Femur (tissue), 1 donor: ENCODE data around the gene MEF2A.

ENCODE experiments used
- DNase-seq: peaks from one replicate; pipeline ENCODE4 v3.0.0-alpha.2; 2017

MEF2A gene

DNA sequence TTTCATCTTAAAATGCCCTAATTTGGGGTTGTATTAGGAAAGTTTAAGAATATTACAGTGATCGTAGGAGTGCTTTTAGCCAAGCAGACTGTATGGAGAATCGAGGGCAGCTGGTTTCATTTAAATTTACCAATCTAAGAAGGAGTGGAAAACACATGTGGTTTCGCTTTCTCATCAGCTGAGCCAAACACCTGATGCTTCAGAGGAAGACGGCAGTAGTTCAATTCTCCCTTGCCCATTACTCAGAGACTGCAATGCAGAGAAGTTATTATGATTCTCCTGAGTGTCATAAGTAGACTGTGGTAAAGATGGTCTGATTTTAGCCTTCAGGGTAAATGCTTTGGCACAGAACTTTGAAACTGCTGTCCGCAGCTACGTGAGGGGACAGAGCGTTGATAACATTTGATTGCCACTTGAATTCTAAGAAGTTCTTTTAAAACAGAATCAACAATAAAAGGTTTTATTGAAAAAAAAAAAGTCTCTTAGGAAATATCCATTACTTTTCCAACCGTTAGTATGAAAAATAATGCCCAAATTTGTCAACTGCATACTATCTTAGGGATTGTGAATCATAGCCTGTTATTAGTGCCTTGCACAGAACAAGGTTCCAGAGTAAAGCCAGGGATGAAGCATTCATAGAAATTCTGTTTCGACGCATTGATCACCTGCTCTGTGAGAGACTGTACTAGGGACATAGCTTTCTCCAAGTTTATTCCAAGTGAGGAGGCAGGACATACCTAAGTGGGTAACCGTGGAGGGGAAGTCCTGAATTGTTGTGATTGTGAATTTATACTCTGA, 141.9 kb downstream of the MEF2A start:
- DNase-seq = peak; percentile 68

DNA sequence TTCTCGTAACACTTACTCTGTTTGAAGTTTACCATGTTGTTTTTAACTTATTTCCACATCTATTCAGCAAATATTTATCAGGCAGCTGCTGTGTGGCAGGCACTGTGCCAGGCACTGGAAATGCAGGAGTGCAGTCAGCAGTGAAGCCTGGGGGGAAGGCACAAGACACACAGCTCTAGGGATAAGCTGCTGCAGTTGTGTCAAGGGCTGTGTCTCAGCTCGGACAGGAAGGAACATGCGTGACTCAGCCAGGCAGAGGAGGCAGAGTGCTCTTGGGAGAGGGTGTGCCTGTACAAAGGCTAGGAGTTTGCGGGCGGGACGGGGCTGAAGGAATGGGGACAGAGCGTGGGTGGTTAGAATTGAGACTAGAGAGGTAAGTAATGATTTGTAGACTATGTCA, 142.8 kb downstream of the MEF2A start:
- DNase-seq = peak; percentile 67

GRCh38 chr15:99709243-99709986, 143.6 kb downstream of the MEF2A start:
- DNase-seq = no peak

DNA sequence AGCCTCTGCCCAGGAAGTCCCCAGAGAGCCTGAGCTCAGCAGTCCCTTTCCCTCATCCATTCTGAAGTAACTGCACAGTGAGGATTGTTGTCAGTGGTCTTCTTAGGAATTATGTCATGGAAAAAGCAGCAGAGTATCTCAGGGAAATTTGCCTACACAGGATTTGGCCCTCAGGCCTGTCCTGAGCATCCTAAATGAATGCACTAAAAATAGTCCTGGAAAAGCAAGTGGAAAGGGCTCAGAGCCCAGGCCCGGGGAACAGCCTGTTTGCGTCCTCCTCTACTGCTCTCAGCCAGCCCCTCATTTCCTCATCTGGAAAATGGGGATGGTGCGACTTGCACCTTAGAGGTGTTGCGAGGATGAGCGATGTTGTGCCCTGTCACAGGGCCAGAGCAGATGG, 145.8 kb downstream of the MEF2A start:
- DNase-seq = peak; percentile 64

GRCh38 chr15:99712415-99712814, 146.6 kb downstream of the MEF2A start:
- DNase-seq = no peak

DNA sequence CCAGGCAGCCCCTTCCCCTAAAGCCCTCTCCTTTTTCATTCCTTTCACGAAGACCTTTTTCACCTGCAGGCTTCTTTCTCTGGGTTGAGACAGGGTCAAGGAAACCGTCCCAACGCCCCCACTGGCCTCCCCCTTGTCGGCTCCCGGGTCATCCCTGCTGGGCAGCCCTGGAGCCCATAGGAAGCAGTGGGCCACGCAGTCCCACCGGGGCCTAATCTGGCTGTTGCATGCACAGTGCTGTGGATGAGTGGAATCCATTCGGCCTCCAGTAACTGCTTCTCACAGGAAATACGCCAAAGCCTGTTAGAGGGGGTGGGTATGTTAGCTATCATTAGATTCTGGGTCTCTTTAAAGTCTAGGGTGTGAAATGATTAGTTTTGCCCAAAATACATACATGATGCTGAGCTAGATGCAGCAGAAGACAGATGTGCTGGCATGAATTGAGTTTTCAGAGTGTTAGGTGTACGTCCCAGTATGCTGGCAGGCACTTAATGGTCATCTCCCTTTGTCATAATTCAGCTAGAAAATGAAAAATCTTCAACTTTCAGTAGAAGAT, 150.8 kb downstream of the MEF2A start:
- no peak for DNase-seq

GRCh38 chr15:99717161-99718009, 151.6 kb downstream of the MEF2A start:
- DNase-seq = peak; percentile 83

DNA sequence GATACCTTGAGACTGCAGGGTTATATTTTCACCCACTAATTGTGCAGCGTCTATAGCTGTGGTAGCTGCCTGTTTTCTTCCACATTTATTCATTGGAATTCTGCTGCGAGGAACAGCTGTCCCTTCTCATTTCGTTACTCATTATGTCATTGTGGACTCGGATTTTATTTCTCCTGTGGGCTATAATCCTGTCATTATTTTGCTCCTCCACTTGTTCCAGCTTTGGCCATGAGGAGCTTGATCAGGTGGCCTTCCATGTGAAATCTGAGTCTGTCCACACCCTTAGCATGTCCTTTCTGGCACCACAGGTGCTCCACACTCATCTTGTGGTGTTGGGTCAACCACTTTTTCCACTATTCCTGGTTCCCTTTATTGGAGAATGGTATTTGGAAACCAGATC, 152.6 kb downstream of the MEF2A start:
- DNase-seq = peak; percentile 45

DNA sequence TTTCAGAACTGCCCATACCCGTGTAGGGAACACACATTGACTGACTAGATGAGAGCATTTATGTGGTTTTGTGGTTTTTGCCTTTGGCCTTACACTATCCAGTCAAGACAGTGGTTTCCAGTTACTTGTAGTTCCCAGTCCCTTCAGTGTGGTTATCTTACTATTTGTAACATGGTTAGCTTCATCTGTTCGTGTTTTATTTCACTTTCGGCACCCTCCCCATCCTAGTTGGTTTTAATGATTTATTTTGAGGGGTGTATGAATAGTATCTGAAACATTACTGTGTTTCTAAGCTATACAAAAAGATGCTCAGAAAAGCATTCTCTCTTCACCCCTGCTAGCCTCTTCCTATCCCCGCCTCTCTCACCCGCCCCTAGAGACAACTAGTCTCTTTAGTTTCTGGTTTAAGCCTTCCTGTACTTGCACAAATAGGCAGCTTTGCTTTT, 153.3 kb downstream of the MEF2A start:
- no peak for DNase-seq

- DNase-seq = no peak
These were observed 154.7 kb downstream of the MEF2A start for GRCh38 chr15:99720533-99720932.

DNA sequence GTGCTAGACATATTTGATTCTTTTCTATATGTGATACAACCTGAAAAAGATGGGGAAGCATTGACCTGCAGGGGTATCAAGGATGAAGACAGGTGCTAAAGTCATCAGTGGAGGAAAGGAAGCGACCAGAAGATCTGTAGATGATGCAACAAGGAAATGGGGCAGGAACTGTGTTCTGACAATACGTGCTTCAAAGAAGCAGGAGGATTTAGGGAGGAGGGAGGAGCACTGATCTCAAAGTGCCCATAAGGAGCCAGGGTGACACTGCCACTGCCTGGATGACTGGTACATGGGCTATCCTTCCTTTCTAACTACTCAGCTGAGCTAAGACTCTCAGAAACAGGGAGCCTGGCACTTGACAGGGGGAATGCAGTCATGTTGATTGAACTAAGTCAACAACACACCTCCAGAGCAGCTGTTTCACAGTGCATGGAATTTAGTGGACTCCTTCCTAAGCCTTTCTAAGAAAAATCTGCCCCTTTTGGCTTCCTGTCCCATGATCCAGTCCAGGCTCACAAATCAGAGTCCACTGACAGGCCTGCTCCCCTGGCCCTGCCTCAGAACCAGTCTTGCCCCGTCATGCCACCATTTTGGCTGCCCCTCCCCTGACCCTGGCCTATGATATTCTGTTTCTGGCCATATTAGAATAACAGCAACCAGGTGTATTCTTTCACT, 155.5 kb downstream of the MEF2A start:
- DNase-seq = no peak

GRCh38 chr15:99721896-99722295, 156.1 kb downstream of the MEF2A start:
- no peak for DNase-seq

DNA sequence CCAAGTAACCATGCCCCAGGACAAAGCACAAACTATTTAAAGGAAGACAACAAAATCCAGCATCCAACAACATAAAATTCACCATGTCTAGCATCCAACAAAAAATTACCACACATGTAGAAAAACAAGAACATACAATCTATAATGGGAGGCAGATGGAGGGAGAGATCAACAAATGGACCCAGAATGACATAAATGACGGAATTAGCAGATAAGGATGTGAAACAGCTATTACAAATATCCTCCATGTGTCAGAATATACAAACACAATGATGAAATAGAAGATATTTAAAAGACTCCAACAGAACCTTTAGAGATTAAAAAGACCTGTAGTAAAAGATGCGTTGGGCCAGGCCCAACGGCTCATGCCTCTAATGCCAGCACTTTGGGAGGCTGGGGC, 156.6 kb downstream of the MEF2A start:
- no peak for DNase-seq

GRCh38 chr15:99726333-99726732, 160.5 kb downstream of the MEF2A start:
- DNase-seq = no peak

- no peak for DNase-seq
These were observed 161.5 kb downstream of the MEF2A start for GRCh38 chr15:99727330-99727729.

- no peak for DNase-seq
These were observed 161.9 kb downstream of the MEF2A start for GRCh38 chr15:99727733-99728132.

- DNase-seq = no peak
These were observed 163.1 kb downstream of the MEF2A start for GRCh38 chr15:99728916-99729315.

DNA sequence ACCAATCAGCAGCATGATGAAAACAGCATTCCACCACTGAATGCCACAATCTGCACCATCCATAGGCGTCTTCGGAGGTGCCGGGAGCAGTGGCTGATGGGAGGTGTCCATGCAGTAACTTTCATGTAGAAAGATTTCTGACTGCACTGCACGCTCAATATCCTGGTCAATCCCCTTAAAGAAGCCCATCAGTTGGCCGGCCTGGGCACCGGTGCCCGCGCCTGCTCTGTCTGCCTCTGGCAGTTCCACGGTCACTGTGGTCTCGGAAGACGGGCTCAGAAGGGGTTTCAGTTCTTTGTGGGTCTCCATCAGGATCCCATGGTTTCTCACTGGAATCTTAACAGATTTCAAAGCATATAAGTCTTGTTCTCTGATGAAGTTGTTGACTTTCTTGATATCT, 163.5 kb downstream of the MEF2A start:
- DNase-seq = no peak

- DNase-seq = peak; percentile 68
These were observed 164.1 kb downstream of the MEF2A start for GRCh38 chr15:99729920-99730319.

DNA sequence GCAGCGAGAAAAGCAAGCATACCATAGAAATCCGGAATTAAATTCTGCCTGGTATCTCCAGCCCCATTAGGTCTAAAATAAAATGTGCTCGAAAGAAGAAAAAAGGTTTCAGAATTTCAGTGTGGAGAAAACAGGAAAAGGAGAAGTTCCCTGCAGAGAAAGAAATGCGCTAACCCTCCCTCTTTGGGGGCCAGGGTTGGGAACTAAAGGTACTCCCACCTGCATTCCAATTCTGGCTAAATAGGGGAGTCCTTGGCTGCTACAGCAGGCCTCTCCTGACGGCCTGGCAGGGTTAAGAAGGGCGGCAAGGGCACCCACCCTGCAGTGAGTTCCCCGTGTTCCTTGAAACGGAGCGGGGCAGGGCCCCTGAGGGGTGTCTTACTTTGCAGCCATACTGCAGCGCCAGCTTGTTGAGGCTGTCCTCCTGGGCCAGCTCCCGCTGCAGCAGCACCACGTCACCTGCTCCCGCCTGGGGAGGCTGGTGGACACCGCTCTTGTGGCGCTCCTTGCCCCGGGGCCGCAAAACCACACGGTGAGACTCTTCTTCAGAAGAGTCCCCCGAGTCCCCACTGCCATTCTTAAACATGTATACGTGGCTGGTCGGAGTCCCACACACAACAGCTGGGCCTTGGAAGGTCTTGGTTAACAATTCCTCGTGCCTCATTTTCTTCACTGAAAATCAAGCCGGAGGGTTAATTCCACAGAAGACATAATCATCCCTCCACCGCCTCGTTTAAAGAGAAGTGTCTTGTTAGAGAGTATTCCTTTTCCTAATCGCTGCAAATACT, 165.7 kb downstream of the MEF2A start:
- DNase-seq = no peak

DNA sequence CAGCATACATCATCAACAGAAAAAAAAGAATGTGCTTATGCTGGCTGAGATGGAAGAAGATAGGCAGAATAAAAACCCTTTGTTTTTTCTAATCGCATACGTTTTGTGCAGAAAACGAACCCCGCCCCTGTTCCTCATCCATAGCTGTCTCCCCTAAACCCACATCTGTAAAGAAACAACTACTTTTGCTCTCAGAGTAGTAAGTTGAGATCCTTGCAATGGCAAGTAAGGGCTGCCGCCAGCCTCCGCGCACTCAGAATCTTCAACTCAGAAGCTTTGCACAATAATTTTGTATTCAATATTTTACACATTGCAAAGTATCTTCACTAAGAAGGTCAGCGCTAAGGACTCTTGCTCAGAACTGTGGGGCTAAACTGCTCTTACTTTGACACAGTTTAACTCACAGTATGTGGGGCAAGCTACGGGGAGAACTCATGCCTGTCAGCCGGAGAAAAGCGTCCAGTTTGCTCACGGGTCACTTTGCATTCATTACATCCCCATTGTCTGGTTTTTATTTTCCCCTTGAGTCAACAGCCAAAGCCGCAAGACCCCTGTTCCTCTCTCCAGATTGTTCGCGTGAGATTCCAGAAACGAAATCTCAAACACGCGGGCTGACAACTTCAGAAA, 166.5 kb downstream of the MEF2A start:
- DNase-seq = no peak
